ENCODE data around the gene AP1G2.

DNA sequence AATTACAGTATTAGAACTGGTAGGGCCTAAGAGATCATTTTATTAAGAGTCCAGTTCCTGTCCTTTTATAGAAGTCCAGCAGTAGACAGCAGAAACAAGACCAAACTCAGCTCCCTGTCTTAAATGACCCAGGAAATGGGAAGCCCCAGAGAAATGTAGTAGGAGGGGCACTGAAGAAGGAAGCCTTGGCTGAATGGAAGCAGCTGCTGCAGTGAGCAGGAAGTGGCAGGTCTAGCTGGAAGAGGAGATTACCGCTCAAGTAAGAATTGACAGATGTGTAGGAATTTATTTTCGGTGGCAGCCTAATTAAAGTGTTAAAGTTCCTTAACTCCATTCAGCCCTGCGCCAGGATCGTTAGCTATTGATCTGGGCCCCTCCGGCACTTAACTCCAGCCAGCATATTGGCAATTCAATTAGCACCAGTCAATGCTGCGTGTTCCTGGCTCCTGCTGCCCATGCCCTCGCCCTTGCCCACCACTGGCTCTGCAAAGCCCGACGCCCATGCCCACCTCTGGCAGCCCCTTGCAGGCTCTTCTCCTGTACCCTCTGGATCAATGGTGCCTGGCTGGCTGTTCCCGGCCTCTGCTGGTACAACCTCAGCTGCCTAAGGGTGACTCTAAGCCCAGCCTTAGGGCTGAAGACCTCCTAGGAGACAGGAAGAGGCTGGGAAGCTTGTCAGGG is 37.1 kb downstream of the AP1G2 start:
- TF ChIP-seq, protein P1, sequence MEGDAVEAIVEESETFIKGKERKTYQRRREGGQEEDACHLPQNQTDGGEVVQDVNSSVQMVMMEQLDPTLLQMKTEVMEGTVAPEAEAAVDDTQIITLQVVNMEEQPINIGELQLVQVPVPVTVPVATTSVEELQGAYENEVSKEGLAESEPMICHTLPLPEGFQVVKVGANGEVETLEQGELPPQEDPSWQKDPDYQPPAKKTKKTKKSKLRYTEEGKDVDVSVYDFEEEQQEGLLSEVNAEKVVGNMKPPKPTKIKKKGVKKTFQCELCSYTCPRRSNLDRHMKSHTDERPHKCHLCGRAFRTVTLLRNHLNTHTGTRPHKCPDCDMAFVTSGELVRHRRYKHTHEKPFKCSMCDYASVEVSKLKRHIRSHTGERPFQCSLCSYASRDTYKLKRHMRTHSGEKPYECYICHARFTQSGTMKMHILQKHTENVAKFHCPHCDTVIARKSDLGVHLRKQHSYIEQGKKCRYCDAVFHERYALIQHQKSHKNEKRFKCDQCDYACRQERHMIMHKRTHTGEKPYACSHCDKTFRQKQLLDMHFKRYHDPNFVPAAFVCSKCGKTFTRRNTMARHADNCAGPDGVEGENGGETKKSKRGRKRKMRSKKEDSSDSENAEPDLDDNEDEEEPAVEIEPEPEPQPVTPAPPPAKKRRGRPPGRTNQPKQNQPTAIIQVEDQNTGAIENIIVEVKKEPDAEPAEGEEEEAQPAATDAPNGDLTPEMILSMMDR (IDR thresholded peaks at IDR 0.05) = no peak
- no peak for TF ChIP-seq POLR2A (IDR thresholded peaks at IDR 0.05)
